KMS-11 (cell line): ENCODE measurements around the gene MYDGF.
"Not testable (repeated sequence)": the region's sequence is repeated elsewhere in the genome, so short reads cannot be mapped to it uniquely, and the experiment has no call there.

Experiments
- H2AFZ ChIP-seq: fragments of 200-600 bp; sonication (generic); 2 replicates; pipeline ENCODE4 v1.6.1; 2016; ENCODE audit warnings: antibody characterized with exemption, mixed run types, low read depth
- H3K27ac ChIP-seq: fragments of 200-600 bp; sonication (generic); 2 replicates; pipeline ENCODE4 v1.6.1; 2016; ENCODE audit warnings: mild to moderate bottlenecking, mixed run types
- H3K27me3 ChIP-seq: fragments of 200-600 bp; sonication (generic); 2 replicates; pipeline ENCODE4 v1.6.1; 2017; ENCODE audit warnings: mild to moderate bottlenecking, low read depth, mixed run types, moderate library complexity; ENCODE audit not compliant: insufficient read depth
- H3K36me3 ChIP-seq: fragments of 200-600 bp; sonication (generic); 2 replicates; pipeline ENCODE4 v1.6.1; 2017; ENCODE audit warnings: mild to moderate bottlenecking, mixed run types; ENCODE audit not compliant: insufficient read depth
- H3K4me1 ChIP-seq: fragments of 200-600 bp; sonication (generic); 2 replicates; pipeline ENCODE4 v1.6.1; 2016; ENCODE audit warnings: mild to moderate bottlenecking, low read depth, mixed run types; ENCODE audit not compliant: poor library complexity, severe bottlenecking
- H3K4me2 ChIP-seq: fragments of 200-600 bp; sonication (generic); 2 replicates; pipeline ENCODE4 v1.7.0; 2016; ENCODE audit warnings: mild to moderate bottlenecking, mixed run types
- H3K4me3 ChIP-seq: fragments of 200-600 bp; sonication (generic); IDR thresholded peaks from 2 replicates; pipeline ENCODE4 v1.6.1; 2017; ENCODE audit warnings: low read depth, low read length, mixed read lengths; ENCODE audit not compliant: insufficient read depth
- H3K79me2 ChIP-seq: fragments of 200-600 bp; sonication (generic); 2 replicates; pipeline ENCODE4 v1.6.1; 2016; ENCODE audit warnings: low read depth, mixed run types; ENCODE audit not compliant: insufficient read depth
- H3K9ac ChIP-seq: fragments of 200-600 bp; sonication (generic); 2 replicates; pipeline ENCODE4 v1.6.1; 2016; ENCODE audit warnings: mild to moderate bottlenecking, mixed run types
- H4K20me1 ChIP-seq: fragments of 200-600 bp; sonication (generic); 2 replicates; pipeline ENCODE4 v1.6.1; 2016; ENCODE audit warnings: mild to moderate bottlenecking, mixed run types; ENCODE audit not compliant: insufficient read depth
- CTCF ChIP-seq: fragments of 200-600 bp; sonication (generic); conservative IDR thresholded peaks from 2 replicates; pipeline ENCODE4 v1.6.1; 2017; ENCODE audit warnings: low read depth, mild to moderate bottlenecking, antibody characterized with exemption, low read length, moderate library complexity, mixed read lengths

The MYDGF gene

GRCh38 chr19:4715529-4716221 is 45.5 kb upstream of the MYDGF start:
- no peak overlapping the region for H3K27ac ChIP-seq
- no peaks in the 10 kb centered on the region for H3K36me3 ChIP-seq
- peaks cover 11% of the 10 kb centered on the region for H3K4me1 ChIP-seq
- H3K27me3 ChIP-seq, result no peaks in the 10 kb centered on the region
- no peak for TF ChIP-seq CTCF
- H2AFZ ChIP-seq, result no peak overlapping the region
- H3K79me2 ChIP-seq, result no peaks in the 10 kb centered on the region
- H4K20me1 ChIP-seq, result no peaks in the 10 kb centered on the region
- H3K4me3 ChIP-seq, result no peak overlapping the region
- no peak overlapping the region for H3K9ac ChIP-seq
- no peak overlapping the region for H3K4me2 ChIP-seq

- H2AFZ ChIP-seq, H3K27me3 ChIP-seq, H3K79me2 ChIP-seq, H3K4me2 ChIP-seq, H3K27ac ChIP-seq, H3K9ac ChIP-seq, H4K20me1 ChIP-seq, H3K4me3 ChIP-seq, H3K36me3 ChIP-seq: not testable (repeated sequence)
- peaks cover 16% of the 10 kb centered on the region for H3K4me1 ChIP-seq
Measured at GRCh38 chr19:4715178-4715528, 45.0 kb upstream of the MYDGF start.

- Histone ChIP-seq H3K9ac (no peak overlapping the region), H3K27me3 (no peaks in the 10 kb centered on the region), H3K27ac (no peak overlapping the region), H3K4me3 (no peak overlapping the region), H3K79me2 (no peaks in the 10 kb centered on the region), H4K20me1 (no peaks in the 10 kb centered on the region), H3K4me1 (peaks cover 24% of the 10 kb centered on the region), H2AFZ (no peak overlapping the region), H3K36me3 (no peaks in the 10 kb centered on the region), H3K4me2 (no peak overlapping the region)
- no peak for TF ChIP-seq CTCF
Measured at GRCh38 chr19:4714016-4714415, 43.9 kb upstream of the MYDGF start.

GRCh38 chr19:4713384-4713951 is 43.3 kb upstream of the MYDGF start:
- H3K27me3 ChIP-seq, result no peaks in the 10 kb centered on the region
- H3K9ac ChIP-seq, result no peak overlapping the region
- H3K27ac ChIP-seq, result no peak overlapping the region
- peaks cover 27% of the 10 kb centered on the region for H3K4me1 ChIP-seq
- H4K20me1 ChIP-seq, result no peaks in the 10 kb centered on the region
- H3K36me3 ChIP-seq, result no peaks in the 10 kb centered on the region
- no peak overlapping the region for H3K4me2 ChIP-seq
- no peak overlapping the region for H2AFZ ChIP-seq
- TF ChIP-seq CTCF, result no peak
- H3K79me2 ChIP-seq, result no peaks in the 10 kb centered on the region
- no peak overlapping the region for H3K4me3 ChIP-seq

- Histone ChIP-seq H3K79me2 (no peaks in the 10 kb centered on the region), H3K27me3 (no peaks in the 10 kb centered on the region), H2AFZ (no peak overlapping the region), H3K4me3 (no peak overlapping the region), H3K4me1 (peaks cover 27% of the 10 kb centered on the region), H3K9ac (no peak overlapping the region), H4K20me1 (no peaks in the 10 kb centered on the region), H3K4me2 (no peak overlapping the region), H3K36me3 (no peaks in the 10 kb centered on the region), H3K27ac (no peak overlapping the region)
- no peak for TF ChIP-seq CTCF
Measured at GRCh38 chr19:4712771-4713170, 42.6 kb upstream of the MYDGF start.
